IPS DF 6.9 (cell line): Measurements from ENCODE around the gene ROPN1.
A peak's percentile ranks its signal among the peaks of the same experiment; 100 is the strongest.
"Not testable (repeated sequence)": the region's sequence is repeated elsewhere in the genome, so short reads cannot be mapped to it uniquely, and the experiment has no call there.

ENCODE experiments used
- DNase-seq: peaks from one replicate; pipeline ENCODE4 v3.0.0-alpha.2; 2013; ENCODE audit warnings: low read depth, low spot score
- H3K27ac ChIP-seq: one replicate; pipeline ENCODE4 v1.5.1; 2013; ENCODE audit warnings: low read length, control low read depth
- H3K27me3 ChIP-seq: 2 replicates; pipeline ENCODE4 v1.6.1; 2013; ENCODE audit warnings: mild to moderate bottlenecking, low read length; ENCODE audit not compliant: control insufficient read depth, insufficient read depth
- H3K36me3 ChIP-seq: 2 replicates; pipeline ENCODE4 v1.6.1; 2013; ENCODE audit warnings: low read length; ENCODE audit not compliant: control insufficient read depth, insufficient read depth
- H3K4me1 ChIP-seq: 2 replicates; pipeline ENCODE4 v1.6.1; 2013; ENCODE audit warnings: low read length; ENCODE audit not compliant: control insufficient read depth, insufficient read depth
- H3K4me3 ChIP-seq: 2 replicates; pipeline ENCODE4 v1.5.1; 2013; ENCODE audit warnings: mild to moderate bottlenecking, low read length
- H3K9me3 ChIP-seq: 2 replicates; pipeline ENCODE4 v1.6.1; 2013; ENCODE audit warnings: low read length, inconsistent platforms; ENCODE audit not compliant: control insufficient read depth, insufficient read depth
- WGBS: extraction: QIAGEN DNeasy Blood & Tissue Kit; methylation state at CpG from one replicate; pipeline ENCODE4 v1.1.7; 2013; ENCODE audit warnings: mixed read lengths, missing lambda C conversion rate; ENCODE audit not compliant: insufficient read length, insufficient coverage; 5-methylcytosine and 5-hydroxymethylcytosine counted together

ROPN1 gene

GRCh38 chr3:123997543-123997942 is 5.6 kb upstream of the ROPN1 start:
- H3K27ac ChIP-seq, result no peak overlapping the region
- no peaks in the 10 kb centered on the region for H3K4me1 ChIP-seq
- no CpG with 5 or more reads among the region's 2 CpGs for WGBS
- no peak for DNase-seq
- H3K27me3 ChIP-seq, result peaks cover 2% of the 10 kb centered on the region; the same call in 1 of the 2 replicates
- H3K4me3 ChIP-seq, result no peak overlapping the region
- H3K36me3 ChIP-seq, result no peaks in the 10 kb centered on the region
- H3K9me3 ChIP-seq, result no peaks in the 10 kb centered on the region

- H3K27me3 ChIP-seq, result peaks cover 8% of the 10 kb centered on the region
Measured at GRCh38 chr3:123993818-123994217, 1.9 kb upstream of the ROPN1 start.

GRCh38 chr3:123986427-123986826 is 5.5 kb downstream of the ROPN1 start:
- Histone ChIP-seq H3K27me3 (peaks cover 6% of the 10 kb centered on the region), H3K4me3 (no peak overlapping the region), H3K4me1 (no peaks in the 10 kb centered on the region), H3K27ac (no peak overlapping the region), H3K36me3 (no peaks in the 10 kb centered on the region), H3K9me3 (no peaks in the 10 kb centered on the region)
- WGBS, result no CpG with 5 or more reads among the region's 3 CpGs
- DNase-seq, result no peak

More at GRCh38 chr3:123993818-123994217, 1.9 kb upstream of the ROPN1 start:
- Histone ChIP-seq H3K9me3 (no peaks in the 10 kb centered on the region), H3K36me3 (no peaks in the 10 kb centered on the region), H3K4me3 (no peak overlapping the region), H3K27ac (no peak overlapping the region), H3K4me1 (no peaks in the 10 kb centered on the region)
- WGBS, result no CpG with 5 or more reads among the region's 1 CpG
- no peak for DNase-seq

GRCh38 chr3:123984957-123985356 is 7.0 kb downstream of the ROPN1 start:
- no peak overlapping the region for H3K27ac ChIP-seq

GRCh38 chr3:123984350-123984749 is 7.6 kb downstream of the ROPN1 start:
- no peak for DNase-seq
- Histone ChIP-seq H3K4me3 (no peak overlapping the region), H3K9me3 (no peaks in the 10 kb centered on the region), H3K27ac (no peak overlapping the region), H3K27me3 (no peaks in the 10 kb centered on the region; the same call in 1 of the 2 replicates), H3K36me3 (no peaks in the 10 kb centered on the region), H3K4me1 (no peaks in the 10 kb centered on the region)
- 100% methylated on average over 1 of the region's 1 CpG for WGBS

More at GRCh38 chr3:123984957-123985356, 7.0 kb downstream of the ROPN1 start:
- H3K27me3 ChIP-seq, result peaks cover 2% of the 10 kb centered on the region; the same call in 1 of the 2 replicates
- no peaks in the 10 kb centered on the region for H3K9me3 ChIP-seq
- no peaks in the 10 kb centered on the region for H3K4me1 ChIP-seq
- no CpG with 5 or more reads among the region's 3 CpGs for WGBS
- no peak overlapping the region for H3K4me3 ChIP-seq
- no peaks in the 10 kb centered on the region for H3K36me3 ChIP-seq
- no peak for DNase-seq

GRCh38 chr3:123981317-123981716 is 10.6 kb downstream of the ROPN1 start:
- H3K4me1 ChIP-seq, H3K27me3 ChIP-seq, H3K36me3 ChIP-seq, DNase-seq, H3K27ac ChIP-seq, H3K4me3 ChIP-seq, H3K9me3 ChIP-seq: not testable (repeated sequence)
- no CpG with 5 or more reads among the region's 4 CpGs for WGBS

- WGBS, result no CpG with 5 or more reads among the region's 4 CpGs
- no peaks in the 10 kb centered on the region for H3K4me1 ChIP-seq
- no peak for DNase-seq
- no peaks in the 10 kb centered on the region for H3K9me3 ChIP-seq
- H3K27ac ChIP-seq, result no peak overlapping the region
- no peak overlapping the region for H3K4me3 ChIP-seq
- H3K27me3 ChIP-seq, result no peaks in the 10 kb centered on the region
- H3K36me3 ChIP-seq, result no peaks in the 10 kb centered on the region
Measured at GRCh38 chr3:123980539-123980938, 11.4 kb downstream of the ROPN1 start.

- DNase-seq, H3K36me3 ChIP-seq, H3K9me3 ChIP-seq, H3K27ac ChIP-seq, H3K27me3 ChIP-seq, H3K4me1 ChIP-seq: not testable (repeated sequence)
- peak overlapping the region; percentile 30; the same call in 1 of the 2 replicates for H3K4me3 ChIP-seq
- no CpG with 5 or more reads among the region's 29 CpGs for WGBS
Measured at GRCh38 chr3:123979525-123980501, 12.1 kb downstream of the ROPN1 start.

- not testable (repeated sequence) for DNase-seq, H3K27me3 ChIP-seq, H3K27ac ChIP-seq, H3K4me1 ChIP-seq, H3K4me3 ChIP-seq, H3K36me3 ChIP-seq, H3K9me3 ChIP-seq
- WGBS, result no CpG with 5 or more reads among the region's 7 CpGs
Measured at GRCh38 chr3:123976904-123977303, 15.0 kb downstream of the ROPN1 start.

GRCh38 chr3:123976181-123976898 is 15.6 kb downstream of the ROPN1 start:
- not testable (repeated sequence) for H3K4me1 ChIP-seq, H3K9me3 ChIP-seq, H3K4me3 ChIP-seq, DNase-seq, H3K27ac ChIP-seq, H3K36me3 ChIP-seq, H3K27me3 ChIP-seq
- WGBS, result no CpG with 5 or more reads among the region's 4 CpGs
